HG02943 (cell line): Measurements from ENCODE around the gene NEDD4.
"Not testable (repeated sequence)": the region's sequence is repeated elsewhere in the genome, so short reads cannot be mapped to it uniquely, and the experiment has no call there.

Experiments used
- ATAC-seq: cut with Tn5 transposase; IDR thresholded peaks from one replicate; pipeline ENCODE4 v1.9.1; 2021; ENCODE audit warnings: mild to moderate bottlenecking, low read depth, moderate library complexity; ENCODE audit not compliant: unreplicated experiment

The NEDD4 gene

GRCh38 chr15:55789066-55789660 is 204.2 kb downstream of the NEDD4 start:
- no peak for ATAC-seq

DNA sequence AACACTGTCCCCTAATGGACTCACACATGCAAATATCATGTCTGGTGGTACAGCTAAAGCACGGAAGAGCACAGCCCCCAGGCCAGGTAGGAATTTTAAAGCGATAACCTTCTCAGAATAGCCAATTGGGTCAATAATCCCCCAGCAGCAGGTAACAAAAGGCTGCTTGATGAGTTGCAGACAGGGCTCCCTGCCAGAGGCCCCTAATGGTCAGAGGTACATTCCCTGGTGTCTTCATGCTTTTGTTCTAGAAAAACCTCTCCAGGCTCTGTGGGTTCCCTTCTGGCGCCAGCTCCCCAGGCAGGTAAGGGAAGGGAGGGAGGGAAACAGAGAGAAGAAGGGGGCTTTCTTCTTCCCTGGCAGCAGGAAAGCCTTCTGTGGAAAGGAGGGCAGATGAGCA is 207.1 kb downstream of the NEDD4 start:
- no peak for ATAC-seq

GRCh38 chr15:55785593-55785992 is 207.8 kb downstream of the NEDD4 start:
- ATAC-seq: not testable (repeated sequence)

DNA sequence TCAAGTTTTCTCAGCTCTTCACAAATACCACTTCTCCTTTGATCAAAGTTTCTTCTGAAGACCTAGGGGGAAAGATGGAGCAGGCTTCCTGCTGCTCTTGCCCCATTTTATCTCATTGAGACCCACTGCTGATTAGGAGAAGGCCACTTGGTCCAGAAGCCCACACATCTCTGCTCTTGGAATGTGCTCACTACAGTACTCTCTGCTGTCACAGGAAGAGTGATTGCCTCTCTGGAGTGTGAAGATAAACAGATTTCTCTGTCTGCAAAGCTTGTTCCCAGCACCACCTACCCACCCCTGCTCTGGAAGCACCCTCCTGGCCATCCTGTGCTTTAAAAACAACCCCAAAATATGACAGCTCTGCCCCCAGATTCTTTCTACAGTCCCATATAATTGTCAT is 209.1 kb downstream of the NEDD4 start:
- ATAC-seq: no peak

DNA sequence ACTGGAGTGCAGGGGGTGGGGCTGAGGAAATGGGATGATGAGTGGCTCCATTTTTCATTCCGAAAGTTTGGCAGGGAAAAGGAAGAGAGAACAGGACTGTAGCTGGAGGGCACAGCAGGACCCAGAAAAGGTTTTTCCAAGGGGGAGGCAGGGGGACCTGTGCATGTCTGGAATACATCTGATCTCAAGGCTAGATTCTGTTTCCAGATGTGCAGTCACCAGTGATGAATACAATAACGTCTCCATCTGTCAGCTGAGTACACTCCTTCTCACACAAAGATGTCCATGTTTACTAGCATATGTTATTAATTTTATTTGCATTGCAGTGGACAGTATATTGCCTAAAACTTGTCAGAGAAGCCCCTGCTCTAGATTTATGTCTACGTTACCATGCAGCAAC is 210.5 kb downstream of the NEDD4 start:
- ATAC-seq: no peak

GRCh38 chr15:55780292-55780691 is 213.1 kb downstream of the NEDD4 start:
- no peak for ATAC-seq

DNA sequence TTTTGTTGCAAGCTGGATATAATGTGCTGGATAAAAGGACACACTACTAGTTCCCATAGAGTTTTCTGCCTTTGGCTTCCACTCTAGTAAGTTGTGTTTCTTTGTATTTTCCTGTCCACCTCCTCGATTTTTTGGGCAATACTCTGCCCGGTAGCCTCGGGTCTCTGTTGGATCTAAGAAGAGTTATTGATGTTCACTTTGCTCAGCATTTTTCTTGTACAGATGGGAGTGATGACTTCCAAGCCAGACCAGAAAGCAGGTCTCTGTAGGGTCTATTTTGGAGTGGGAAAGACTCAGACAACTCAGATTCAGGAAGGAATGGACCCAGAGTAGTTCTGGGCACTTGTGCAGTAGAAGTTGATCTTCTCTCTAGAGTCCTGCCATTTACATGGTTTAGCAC is 214.5 kb downstream of the NEDD4 start:
- no peak for ATAC-seq
